GM21447 (cell line): ENCODE measurements around the gene PNCK.
"Not testable (repeated sequence)": the region's sequence is repeated elsewhere in the genome, so short reads cannot be mapped to it uniquely, and the experiment has no call there.

Experiments used
- ATAC-seq: cut with Tn5 transposase; IDR thresholded peaks from one replicate; pipeline ENCODE4 v1.9.1; 2021; ENCODE audit not compliant: unreplicated experiment

The PNCK gene

GRCh38 chrX:153686711-153687110 is 13.1 kb upstream of the PNCK start:
- no peak for ATAC-seq

GRCh38 chrX:153685751-153686696 is 12.4 kb upstream of the PNCK start:
- no peak for ATAC-seq

GRCh38 chrX:153685156-153685536 is 11.5 kb upstream of the PNCK start:
- ATAC-seq = no peak

GRCh38 chrX:153684467-153685155 is 11.0 kb upstream of the PNCK start:
- ATAC-seq = no peak

- not testable (repeated sequence) for ATAC-seq
Observed at GRCh38 chrX:153683486-153683885, 9.9 kb upstream of the PNCK start.

GRCh38 chrX:153681175-153681574 is 7.6 kb upstream of the PNCK start:
- ATAC-seq = no peak

GRCh38 chrX:153674219-153674851 is 722 bp upstream of the PNCK start:
- ATAC-seq = no peak

- no peak for ATAC-seq
Observed at GRCh38 chrX:153672531-153673427, 834 bp downstream of the PNCK start.

GRCh38 chrX:153671589-153672530 is 1.8 kb downstream of the PNCK start:
- ATAC-seq = no peak

GRCh38 chrX:153670748-153671588 is 2.6 kb downstream of the PNCK start:
- no peak for ATAC-seq

GRCh38 chrX:153669901-153670731 is 3.5 kb downstream of the PNCK start:
- ATAC-seq = no peak

GRCh38 chrX:153669174-153669890 is 4.3 kb downstream of the PNCK start:
- ATAC-seq = no peak

- ATAC-seq = no peak
Observed at GRCh38 chrX:153668423-153669173, 5.0 kb downstream of the PNCK start.

- no peak for ATAC-seq
Observed at GRCh38 chrX:153667956-153668396, 5.6 kb downstream of the PNCK start.

GRCh38 chrX:153667281-153667955 is 6.2 kb downstream of the PNCK start:
- ATAC-seq = no peak
